OCI-LY3 (cell line): ENCODE results near the gene SFTPA1.

ENCODE experiments used
- CTCF ChIP-seq: fragments of 200-600, 300-600 bp; sonication (generic); IDR thresholded peaks from 2 replicates; pipeline ENCODE4 v1.5.1; 2014; ENCODE audit warnings: antibody characterized with exemption, low read length, low read depth
- EZH2phosphoT487 ChIP-seq: fragments of 200-600 bp; shearing (Covaris generic); IDR thresholded peaks from 2 replicates; pipeline ENCODE4 v1.6.1; 2018; ENCODE audit warnings: antibody characterized with exemption, mixed run types, low read depth

- TF ChIP-seq CTCF, result no peak
- no peak for TF ChIP-seq EZH2phosphoT487
These were observed 24.7 kb upstream of the SFTPA1 start for GRCh38 chr10:79585870-79586527.
